Activated CD4-positive, alpha-beta T cell treated with anti-CD3 and anti-CD28 coated beads, Interleukin-2, amount 50 U/mL, for 4 hours (primary cell): ENCODE results near the gene UBE4B.

ENCODE experiments used
- DNase-seq, 2 experiments: peaks; one replicate each; pipeline ENCODE4 v3.0.0-alpha.2; 2020

The UBE4B gene

DNA sequence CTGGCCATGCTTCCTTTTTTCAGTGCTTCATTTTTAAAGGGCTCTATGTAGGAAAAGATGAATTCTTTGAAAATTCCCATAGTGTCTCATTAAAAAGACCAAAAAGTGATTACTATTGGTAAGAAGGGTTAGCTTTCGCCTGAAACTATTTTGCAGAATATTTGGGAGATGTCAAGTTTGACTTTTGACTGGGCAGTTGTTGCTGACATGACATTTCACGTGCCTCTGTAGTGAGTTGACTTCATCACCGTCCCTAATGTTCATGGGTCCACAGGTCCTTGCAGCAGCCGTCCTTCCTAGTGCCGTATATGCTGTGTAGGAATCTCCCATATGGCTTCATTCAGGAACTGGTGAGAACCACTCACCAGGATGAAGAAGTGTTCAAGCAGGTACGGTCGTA, 88.9 kb downstream of the UBE4B start:
- no peak for DNase-seq

DNA sequence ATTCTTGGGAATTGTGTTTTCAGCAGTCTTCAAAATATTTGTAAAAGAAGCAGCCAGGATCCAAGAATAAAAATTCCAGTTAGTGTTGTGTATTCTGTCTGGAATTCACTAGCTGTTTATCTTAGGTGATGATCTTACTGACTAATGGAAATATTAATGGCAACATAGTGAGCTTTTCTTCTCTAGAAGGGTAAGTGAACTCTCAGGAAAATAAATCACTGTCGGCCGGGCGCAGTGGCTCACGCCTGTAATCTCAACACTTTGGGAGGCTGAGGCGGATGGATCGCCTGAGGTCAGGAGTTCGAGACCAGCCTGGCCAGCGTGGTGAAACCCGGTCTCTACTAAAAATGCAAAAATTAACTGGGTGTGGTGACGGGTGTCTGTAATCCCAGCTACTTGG, 90.2 kb downstream of the UBE4B start:
- no peak for DNase-seq

DNA sequence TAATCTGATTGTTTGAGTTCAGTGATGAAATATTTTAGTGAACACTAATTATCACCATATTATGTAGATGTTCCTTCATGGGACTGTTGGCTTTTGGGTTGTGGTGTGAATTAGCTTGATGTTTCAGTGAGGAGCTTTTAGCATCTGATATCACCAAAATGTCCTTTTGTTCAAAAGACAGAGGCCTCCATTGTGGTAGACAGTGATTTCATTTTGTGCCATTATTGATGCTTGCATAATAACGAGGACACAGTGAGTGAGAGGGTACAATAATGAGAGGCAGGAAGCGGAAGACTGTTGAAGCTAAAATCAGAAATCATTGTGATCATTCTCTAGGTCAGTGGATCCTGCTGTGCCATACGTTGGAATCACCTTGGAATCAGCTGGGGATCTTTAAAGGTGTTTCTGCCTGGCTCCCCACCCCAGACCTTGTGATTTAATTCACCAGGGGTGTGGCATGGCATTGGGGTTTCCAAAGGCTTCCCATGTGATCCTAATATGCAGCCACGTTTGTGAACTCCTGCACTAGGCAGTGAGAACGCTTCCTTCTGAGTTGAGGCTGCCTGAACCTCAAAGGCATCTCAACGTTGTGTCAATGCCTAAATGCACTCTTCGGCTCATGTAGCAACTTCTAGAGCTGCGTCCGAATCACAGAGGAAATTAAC, 95.5 kb downstream of the UBE4B start:
- no peak for DNase-seq

DNA sequence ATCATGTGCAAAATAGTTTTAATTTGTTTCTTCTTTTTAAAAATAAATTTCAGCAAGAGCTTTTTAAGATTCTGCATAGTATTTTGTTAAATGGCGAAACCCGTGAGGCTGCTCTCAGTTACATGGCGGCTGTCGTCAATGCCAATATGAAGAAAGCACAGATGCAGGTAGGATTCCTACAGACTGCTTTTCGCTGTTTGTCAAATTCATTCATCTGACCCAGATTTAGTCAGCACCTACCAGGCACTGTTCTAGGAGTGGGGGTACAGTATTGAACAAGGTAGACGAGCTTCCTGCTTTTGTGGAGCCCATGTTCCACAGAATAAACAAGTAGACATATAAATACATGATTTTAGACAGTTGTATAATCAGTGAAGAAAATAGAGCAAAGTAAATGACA, 99.6 kb downstream of the UBE4B start:
- no peak for DNase-seq

DNA sequence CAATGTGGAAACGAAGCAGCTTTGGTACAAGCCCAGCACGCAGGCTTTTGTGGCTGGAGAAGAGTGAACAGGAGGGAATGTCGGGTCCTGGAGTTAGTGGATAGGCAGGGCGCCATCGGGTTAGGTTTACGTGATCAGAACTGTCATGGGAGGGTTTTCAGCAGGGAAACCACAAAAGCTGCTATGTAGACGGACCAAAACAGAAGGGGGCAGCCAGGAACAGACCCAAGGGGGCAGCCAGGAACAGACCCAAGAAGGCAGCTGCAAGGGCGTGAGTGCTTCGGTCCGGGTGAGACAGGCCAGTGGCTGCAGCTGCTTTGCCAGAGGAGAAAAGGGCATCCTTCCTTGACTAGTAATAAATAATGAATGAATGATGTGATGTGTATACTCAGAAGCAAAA, 100.1 kb downstream of the UBE4B start:
- no peak for DNase-seq

DNA sequence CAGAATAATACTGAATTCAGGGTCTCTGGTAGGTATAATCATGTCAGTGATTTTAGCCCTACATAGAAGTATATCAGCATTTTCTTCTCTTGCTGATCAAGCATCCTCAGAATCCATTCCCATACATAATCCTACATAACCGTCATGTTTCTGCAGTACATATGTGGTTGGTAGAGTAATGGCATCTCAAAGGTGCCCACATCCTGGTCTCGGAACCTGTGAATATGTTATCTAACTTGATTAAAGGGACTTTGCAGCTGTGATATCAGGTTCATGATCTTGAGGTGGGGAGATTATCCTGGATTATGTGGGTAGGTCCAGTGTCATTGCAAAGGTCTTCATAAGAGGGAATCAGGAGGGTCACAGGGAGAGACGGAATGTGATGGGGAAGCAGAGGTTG, 108.2 kb downstream of the UBE4B start:
- DNase-seq, result no peak

DNA sequence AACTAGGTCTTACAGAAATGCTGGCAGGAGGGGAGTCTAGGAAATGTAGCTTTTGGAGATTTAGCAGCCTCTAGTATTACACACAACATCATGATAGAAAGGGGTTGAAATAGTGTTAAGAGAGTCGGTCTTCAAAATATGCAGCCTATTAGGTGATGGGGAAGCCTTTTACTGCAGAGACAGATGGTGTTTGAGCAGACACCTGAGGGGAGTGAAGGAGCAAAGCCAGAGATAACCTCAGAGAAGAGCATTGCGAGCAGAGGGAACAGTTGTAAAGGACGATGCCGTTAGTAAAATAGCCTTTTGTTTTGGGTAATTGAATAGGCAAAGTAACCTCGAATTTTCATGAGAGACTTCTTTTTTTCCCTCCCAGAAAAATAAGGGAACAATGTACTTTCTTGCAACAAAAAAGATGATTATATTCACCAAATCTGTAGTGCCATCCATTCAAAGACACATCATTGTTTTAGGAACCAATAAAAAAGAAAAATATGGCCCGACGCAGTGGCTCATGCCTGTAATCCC, 111.3 kb downstream of the UBE4B start:
- DNase-seq, result no peak

DNA sequence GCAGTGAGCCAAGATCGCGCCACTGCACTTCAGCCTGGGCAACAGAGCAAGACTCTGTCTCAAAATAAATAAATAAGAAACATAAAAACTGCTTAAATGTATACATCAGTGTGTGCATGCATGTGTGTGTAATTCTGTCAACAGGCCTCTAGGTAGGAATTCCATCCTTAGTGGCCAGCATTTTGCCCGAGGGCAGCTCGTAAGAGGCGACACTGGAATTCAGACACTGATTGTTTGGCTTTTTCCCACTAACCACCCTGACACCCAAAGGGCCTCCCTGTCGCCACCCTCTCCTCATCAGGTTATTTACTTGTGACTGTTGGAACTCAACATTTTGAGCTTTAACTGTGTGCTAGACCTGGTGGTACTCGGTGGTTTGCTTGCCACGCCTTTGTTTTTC, 113.6 kb downstream of the UBE4B start:
- DNase-seq, result no peak

DNA sequence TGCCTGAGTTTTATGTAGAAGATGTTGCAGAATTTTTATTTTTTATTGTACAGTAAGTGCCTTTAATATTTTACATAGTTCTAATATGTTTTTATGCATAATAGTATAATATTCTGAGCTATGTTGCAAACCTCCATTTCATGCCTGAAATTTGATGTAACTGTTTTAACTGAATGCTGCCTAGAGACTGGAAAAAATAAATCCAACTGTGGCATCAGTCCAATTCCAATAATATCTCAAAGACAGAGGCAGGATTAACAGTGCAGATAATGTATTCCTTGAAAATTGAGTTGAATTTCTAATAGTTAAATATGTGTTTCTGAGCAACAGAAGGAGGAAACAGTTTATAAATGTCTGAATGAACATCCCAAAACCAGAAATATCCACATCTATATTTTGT, 116.5 kb downstream of the UBE4B start:
- no peak for DNase-seq

DNA sequence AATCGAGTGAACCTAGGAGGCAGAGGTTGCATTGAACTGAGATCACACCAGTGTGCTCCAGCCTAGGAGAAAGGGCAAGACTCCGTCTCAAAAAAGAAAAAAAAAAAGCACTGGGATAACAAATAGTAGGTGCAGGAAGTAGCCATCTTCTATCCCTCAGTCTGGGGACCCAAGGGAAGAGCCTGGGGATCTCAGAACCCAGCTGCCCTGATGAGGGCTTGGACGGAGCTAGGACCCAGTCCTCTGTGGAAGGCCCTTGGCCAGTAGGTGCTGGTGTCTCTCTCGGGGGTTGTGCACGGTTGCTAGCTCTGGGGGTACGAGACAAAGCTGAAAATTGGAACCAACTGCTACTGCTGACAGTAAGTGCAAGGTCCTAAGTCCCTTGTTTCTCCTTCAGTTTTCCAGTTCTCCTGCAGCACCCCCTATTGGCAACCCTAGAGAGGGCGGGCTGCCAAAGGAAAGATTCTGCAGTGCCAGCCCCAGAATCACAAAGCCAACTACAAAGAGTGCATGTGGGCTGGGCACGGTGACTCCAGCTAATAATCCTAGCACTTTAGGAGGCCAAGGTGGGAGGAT, 120.0 kb downstream of the UBE4B start:
- peak; percentile 2 to 5 for DNase-seq

DNA sequence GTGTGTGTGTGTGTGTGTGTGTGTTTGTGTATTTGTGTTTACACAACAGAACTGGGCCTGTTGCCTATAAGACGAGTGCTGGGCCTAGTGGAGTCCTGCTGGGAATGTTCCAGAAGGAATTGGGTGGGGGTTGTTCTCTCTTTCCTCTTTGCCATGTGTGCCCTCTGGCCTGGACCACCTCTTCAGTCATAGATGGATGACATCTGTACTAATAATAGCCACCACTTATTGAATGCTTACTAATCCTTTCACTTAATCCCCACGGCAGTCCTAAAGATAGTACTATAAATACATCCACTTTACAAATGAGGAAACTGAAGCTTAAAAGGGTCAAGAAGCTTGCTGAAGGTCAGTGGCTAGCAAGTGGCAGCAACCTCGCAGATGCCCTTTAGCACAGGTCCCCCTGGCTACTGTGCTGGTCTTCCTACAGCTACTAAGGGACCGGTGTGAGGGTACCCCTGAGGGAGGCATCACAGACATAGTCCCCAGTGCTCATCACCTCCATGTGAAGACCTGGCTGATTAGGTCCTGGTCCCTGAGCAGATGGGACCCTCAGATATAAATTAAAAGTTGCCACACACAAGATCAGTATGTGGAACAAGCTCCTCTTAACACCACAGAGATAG, 122.4 kb downstream of the UBE4B start:
- DNase-seq, result no peak

DNA sequence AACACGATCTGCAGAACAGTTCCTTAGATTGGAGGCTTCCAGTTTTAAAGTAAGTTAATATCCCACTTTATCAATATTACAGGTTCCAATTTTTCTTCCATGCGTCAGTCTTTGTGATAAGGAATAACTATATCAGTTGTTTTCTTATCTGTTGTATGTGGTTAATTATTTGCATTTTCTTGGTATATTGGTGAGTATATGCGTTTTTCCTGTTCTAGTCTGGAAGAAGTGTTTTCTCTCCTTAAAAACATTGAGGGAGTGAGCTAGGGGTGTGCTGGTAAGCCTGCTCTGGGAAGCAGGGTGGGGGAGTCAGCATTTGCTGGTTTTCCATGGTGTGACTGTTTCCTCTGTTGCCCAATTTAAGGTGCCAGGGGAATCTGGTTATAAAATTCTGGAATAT, 127.4 kb downstream of the UBE4B start:
- DNase-seq, result no peak

DNA sequence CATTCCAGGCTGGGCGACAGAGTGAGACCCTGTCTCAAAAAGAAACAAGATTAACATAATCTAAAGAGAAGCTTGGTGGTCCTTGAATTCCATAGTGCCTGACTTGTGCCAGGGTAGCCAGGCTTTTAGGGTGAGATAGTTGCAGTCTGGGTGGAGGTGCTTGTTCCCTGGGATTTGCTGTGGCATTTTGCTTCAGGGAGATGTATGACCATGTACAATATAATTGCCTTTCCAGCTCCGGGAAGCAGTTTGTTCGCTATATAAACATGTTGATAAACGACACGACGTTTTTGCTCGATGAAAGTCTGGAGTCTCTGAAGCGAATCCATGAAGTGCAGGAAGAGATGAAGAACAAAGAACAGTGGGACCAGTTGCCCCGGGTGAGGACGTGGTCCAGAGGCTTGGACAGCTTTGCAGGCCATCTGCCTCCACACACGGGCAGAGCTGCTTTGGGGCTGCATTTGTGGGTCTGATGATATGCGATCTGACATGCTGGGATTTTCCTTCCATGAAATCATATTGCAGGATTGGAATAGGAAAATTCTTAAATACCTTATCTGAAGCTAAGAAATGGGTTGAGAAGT, 128.2 kb downstream of the UBE4B start:
- no peak for DNase-seq

DNA sequence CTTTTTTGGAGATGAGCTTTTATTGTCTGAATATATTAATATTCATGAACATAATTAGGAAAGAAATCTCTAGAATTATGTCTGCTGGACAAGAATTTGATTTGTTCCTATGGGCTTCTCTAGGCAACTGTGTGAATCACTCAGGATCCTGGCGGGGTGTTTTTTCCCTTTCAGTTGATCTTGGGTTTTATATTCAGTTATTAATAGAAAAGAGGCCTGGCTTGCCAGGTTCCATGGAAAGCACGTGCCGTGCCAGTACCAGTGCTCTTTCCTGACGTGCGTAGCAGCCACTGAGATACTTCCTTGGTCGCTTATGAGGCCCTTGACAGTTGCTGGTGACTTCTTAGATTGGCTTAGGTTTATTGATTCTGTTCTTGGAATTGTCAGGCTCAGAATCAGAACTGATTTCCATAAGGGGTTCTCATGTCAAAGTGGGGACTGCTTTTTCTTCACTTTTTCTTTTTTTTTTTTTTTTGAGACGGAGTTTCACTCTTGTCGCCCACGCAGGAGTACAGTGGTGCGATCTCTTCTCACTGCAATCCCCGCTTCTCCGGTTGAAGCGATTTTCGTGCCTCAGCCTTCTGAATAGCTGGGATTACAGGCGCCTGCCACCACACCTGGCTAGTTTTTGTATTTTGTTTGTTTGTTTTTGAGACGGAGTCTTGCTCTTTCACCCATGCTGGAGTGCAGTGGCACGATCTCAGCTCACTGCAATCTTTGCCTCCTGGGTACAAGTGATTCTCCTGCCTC, 129.0 kb downstream of the UBE4B start:
- no peak for DNase-seq

DNA sequence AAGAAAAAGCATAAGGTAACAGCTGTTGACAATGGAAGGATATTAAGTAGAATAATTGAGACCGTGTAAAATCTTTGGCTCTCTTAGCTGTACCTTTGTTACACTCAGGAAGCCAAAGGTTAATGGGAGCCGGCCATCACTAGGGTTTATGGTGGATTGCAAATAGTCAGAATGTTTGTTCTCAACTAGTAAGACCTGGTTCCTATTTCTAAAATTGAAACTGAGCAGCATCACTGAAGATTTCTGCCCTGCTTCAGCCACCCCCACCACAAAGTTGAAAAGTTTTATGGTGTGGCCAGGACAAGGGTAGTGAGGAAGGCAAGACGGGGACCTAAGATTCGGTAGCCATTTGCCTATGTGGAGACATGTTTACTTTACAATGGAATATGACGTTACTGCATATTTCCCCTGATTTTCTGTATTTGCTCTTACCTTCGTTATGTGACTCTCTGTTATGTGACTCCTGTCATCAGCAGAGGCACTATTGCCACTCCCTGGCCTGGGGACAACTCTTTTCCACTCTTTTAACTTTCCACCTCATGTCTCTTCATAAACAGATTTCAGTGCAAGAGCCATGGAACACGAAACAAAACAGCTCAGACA, 136.3 kb downstream of the UBE4B start:
- DNase-seq, result no peak

DNA sequence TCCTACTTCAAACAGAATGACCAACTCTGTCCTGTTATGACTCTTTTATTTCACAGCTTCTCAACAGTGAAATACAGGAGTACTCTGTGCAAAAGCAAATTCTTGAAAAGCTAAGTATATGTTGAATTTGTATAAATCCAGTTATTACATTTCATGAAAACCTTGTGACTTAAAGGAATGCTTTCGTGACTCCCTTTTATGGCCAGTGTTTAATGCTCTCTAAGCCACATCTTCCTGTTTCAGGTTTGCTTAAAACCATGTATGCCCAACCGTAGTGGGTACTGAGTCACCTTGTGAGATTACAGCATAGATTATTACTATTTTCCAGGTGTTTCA, 137.4 kb downstream of the UBE4B start:
- DNase-seq, result no peak

DNA sequence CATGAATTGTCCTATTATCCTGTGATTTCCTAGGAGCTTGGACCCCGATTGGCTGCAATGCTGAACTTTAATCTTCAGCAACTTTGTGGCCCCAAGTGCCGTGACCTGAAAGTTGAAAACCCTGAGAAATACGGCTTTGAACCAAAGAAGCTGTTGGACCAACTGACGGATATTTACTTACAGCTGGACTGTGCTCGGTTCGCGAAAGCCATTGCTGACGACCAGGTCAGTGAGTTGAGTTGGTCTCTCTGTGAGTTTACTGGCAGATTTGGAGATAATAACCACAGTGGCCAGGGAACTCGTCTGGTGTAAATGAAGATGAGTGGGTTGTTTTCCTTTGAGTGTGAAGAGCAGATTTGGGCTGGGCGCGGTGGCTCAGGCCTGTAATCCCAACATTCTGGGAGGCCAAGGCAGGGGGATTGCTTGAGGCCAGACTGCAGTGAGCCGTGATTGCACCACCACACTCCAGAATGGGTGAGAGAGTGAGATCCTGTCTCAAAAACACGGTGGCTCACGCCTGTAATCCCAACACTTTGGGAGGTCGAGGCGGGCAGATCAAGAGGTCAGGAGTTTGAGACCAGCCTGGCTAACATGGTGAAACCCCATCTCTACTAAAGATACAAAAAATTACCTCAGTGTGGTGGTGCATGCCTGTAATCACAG, 138.5 kb downstream of the UBE4B start:
- DNase-seq, result no peak

DNA sequence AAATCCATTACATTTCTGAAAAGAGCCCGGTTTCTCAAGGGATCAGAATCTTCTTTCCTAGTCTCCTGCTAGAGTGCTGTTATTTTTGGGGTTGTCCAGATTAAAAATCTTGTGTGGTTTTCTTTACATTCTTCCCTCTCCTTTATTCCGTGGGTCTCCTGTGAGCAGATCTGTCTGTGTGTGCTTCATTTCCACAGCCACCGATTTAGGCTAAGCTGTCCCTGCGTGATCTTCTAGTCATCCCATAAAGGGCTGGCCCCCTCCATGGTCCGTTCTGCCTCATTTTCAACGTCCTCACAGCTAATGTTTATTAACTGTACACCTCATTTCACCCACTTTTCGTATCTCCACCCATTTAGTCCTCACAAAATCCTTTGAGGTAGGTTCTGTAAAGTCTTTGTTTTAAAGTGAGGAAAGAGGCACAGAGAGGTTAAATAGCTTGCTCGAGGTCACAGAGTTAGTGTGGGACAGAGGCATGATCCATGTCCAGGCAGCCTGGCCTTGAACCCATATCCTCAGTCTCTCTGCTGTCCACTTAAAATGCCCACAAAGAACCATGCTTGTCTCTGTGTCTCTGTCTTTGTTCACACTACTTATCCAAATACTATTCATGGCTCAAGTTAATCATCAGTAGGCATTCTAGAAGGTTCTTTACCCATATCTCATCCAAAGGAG, 139.4 kb downstream of the UBE4B start:
- DNase-seq, result no peak

DNA sequence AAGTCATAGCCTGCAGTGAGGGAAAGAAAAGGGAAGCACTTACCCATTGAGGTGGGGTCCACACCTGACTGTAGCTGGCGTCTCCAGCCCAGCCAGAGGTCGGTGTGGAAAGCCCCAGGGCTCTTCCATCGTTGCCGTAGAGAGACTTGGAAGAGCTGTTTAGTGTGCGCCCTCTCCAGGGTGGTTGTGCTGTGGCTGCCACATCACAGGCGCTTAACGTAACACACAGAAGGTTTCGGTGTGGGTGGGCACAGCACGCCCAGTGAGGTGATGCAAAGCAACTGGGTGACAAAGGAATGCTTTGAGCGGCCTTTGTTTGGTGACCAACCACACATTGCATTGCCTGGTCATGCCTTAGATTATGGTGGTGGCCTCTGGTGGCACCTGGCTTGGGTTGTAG, 140.8 kb downstream of the UBE4B start:
- no peak for DNase-seq

DNA sequence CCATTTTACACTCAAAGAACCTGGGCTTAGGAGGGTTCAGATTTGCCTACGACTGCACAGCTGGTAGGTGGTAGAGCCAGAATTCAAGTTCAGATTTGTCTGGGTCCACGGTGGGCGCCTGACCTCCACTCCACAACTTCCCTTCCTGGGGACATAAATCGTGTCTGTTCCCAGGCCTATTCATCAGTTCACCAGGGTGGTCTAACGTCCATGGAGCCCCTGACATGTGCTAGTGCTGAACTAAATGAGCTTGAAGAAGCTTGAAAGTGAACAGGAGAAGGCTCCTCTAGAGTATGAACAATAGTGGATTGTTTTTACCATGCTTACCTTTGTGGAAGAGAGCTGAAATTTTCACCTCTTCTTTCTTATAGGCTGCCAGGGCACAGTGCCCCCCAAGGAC, 145.1 kb downstream of the UBE4B start:
- DNase-seq, result no peak

DNA sequence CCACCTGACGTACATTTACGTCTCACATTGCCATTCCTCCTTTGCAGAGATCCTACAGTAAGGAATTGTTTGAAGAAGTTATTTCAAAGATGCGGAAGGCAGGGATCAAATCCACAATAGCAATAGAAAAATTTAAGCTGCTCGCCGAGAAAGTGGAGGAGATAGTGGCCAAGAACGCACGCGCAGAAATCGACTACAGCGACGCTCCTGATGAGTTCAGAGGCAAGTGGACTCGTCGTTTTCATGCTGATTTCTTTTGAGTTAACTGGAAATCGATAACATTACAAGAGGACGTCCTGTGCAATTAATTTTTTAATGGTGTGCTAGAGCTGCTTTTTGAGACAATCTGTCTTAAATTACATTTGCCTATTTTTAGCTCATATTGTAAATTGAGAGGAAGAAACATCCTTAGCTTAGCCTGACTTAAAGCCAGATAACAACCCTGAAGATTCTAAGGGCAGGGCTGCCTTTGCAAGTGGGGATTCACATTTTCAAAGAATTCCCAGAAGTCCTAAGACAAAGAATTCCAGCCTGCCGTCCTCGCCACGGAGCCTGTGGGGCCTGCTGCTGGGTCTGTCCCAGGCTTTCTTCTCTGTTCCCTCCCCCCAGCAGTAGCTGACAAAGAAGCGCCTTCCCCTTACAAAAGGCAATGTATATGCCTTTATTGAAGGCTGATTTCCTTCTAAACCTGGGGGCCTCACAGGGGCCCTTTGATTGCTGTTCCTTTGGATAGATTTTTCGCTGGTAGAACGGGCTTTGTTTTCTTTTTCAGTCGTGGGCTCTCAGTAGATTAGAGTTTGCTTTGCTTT, 146.0 kb downstream of the UBE4B start:
- no peak for DNase-seq
